Activated CD4-positive, alpha-beta T cell treated with anti-CD3 and anti-CD28 coated beads, Interleukin-2, amount 50 U/mL, for 16 hours (primary cell): ENCODE measurements around the gene SLFN14.
"Not testable (repeated sequence)": the region's sequence is repeated elsewhere in the genome, so short reads cannot be mapped to it uniquely, and the experiment has no call there.

Source experiments
- DNase-seq: peaks from one replicate; pipeline ENCODE4 v3.0.0-alpha.2; 2020

SLFN14 gene

GRCh38 chr17:35519906-35520442, 40.6 kb downstream of the SLFN14 start:
- no peak for DNase-seq

- DNase-seq: no peak
These were observed 41.2 kb downstream of the SLFN14 start for GRCh38 chr17:35519439-35519838.

DNA sequence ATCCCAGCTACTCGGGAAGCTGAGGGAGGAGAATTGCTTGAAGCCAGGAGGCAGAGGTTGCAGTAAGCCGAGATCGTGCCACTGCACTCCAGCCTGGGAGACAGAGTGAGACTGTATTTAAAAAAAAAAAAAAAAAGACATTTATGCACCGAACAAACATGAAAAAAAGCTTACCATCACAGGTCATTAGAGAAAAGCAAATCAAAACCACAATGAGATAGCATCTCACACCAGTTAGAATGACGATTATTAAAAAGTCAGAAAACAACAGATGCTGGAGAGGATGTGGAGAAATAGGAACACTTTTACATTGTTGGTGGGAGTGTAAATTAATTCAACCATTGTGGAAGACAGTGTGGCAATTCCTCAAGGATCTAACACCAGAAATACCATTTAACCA, 42.2 kb downstream of the SLFN14 start:
- not testable (repeated sequence) for DNase-seq

DNA sequence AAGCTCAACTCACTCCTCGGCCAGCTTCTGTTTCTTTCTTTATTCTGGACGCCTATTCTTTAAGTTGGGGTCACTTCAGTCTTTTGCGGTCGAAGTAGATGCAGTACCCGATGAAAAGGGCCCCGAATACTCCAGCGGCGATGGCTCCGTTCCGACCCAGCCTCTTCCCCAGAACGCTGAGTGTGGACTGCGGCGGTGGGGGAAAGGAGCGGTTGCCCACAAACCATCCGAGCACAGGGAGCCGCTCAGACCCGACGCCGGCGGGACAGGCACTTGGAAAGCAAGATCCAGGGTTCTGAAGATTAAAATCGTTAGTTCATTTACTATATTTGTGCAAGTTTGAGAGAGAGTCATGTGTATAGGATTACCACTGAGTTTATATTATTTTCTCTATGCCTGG, 45.6 kb downstream of the SLFN14 start:
- DNase-seq: no peak

DNA sequence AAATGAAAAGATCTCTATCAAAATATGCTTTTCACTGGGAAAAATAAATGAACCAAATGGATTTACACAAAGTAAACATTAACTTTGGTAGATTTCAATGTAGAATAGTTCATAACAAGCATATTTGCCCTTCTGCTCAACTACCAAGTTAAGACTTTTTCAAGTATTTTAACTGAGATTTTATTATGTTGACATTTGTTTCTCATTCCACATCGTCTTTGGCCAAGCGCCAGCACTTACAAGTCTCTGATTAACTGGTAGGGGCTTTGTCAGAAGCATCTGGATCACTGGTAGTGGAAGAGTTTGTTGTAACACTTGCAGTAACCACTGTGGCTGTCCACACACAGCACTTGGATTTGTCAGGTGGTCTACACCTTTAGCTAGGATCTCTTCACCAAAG, 46.1 kb downstream of the SLFN14 start:
- DNase-seq: no peak
